A549 treated with DMSO at 1 μM for 4 hours (cell line): ENCODE data around the gene SPZ1. TPM values are rescaled to one million over a fixed set of nuclear protein-coding genes. Genes with fewer than 3 reads are reported as not detected.

Experiments
- total RNA-seq: library from RNA; stranded (reverse); fragments of 200-300 nt; extraction: Qiagen RNA extraction; gene quantifications from 5 replicates; pipeline ENCODE4 v1.2.3, GENCODE V29; 2022; ENCODE audit warnings: low read depth

Gene SPZ1
- total RNA-seq: not detected in 5 replicates

GRCh38 chr5:80319702-80320101 is at the start of gene SPZ1:
TSS of gene SPZ1 (plus strand) at chr5:80320002. CDS start at chr5:80320216, 214 bp downstream.

Other genes with a start within 250 kb of the SPZ1 start
- gene SERINC5, start 64.0 kb upstream of the SPZ1 start, total RNA-seq: 6.6 to 9.6 TPM (median 9.0 TPM) in 5 replicates
- gene ZFYVE16, start 88.1 kb downstream of the SPZ1 start, total RNA-seq: 13.4 to 19.8 TPM (median 14.9 TPM) in 5 replicates
- 1.3 to 2.2 TPM (median 1.9 TPM) in 5 replicates for gene FAM151B, start 168.1 kb downstream of the SPZ1 start, total RNA-seq